Measurements from ENCODE around the gene KAT6B.

Gene KAT6B

DNA sequence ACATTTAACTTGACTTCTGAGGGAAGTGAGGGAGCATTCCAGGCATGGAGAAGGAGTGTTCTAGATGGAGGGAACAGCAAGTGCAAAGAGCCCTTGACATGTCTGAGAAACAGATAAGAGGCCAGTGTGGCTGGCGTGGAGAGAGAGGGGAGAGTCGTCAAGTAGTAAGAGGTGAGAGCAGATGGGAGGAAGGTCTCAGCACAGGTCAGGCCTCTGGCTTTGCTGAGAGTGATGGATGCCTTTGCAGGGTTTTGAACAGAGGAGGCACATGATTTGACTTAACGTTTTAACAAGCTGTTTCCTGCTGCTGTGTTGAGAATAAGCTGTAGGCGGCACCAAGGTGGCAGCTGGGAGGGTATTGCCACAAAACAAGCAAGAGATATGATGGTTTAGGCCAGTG, 97.2 kb downstream of the KAT6B start:
- DNase-seq (ENCODE audit: low read depth) = peak; percentile 38

DNA sequence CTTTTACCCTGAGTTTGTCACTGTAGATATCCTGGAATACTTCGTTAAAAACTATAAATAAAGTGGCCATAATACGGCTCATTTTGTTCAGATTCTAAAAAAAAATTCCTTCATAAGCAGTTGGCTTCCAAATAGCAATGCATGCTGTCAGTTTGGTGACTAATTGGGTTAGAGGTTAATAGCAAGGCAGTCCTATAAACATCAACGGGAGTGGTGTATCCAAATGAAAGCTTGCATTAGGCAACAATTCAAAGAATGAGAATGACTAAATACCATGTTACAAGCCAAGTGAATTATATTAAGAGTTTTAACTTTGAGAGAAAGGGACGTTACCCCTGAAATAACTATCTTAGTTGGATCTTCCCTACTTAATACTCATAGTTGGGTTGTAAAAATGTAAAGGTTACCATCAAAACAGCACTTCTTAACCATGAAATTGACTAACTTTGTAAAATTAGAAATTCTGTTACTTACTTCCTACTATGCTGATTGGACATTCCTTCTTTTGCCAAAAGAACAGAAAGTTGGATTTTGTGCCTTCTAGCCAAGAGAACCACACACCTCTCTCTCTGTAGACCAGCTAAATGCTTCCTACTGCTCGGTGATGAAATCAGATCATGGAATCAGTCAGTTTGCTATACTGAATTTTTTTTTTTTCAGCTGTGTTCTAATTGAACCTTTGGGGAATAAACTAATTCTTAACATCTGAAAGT, 98.0 kb downstream of the KAT6B start:
- peak; percentile 98 for DNase-seq (ENCODE audit: low read depth)

DNA sequence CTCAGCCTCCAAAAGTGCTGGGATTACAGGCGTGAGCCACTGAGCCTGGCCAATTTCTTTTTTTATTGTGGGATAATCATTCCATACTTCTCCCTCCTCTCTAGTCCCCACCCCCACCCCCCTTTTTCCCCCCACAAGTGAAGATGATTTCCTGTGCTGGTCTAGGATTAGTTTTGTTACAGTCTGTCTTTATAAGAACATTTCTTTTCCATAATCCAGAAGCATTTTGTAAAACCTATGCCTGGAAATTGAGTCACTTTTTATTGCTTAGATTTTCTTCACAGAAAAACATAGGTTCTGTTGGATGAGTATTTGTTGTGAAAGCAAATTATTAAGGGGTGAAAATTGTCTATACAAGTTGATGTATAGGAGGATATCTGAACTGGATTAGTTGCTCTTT, 98.9 kb downstream of the KAT6B start:
- no peak for DNase-seq (ENCODE audit: low read depth)

DNA sequence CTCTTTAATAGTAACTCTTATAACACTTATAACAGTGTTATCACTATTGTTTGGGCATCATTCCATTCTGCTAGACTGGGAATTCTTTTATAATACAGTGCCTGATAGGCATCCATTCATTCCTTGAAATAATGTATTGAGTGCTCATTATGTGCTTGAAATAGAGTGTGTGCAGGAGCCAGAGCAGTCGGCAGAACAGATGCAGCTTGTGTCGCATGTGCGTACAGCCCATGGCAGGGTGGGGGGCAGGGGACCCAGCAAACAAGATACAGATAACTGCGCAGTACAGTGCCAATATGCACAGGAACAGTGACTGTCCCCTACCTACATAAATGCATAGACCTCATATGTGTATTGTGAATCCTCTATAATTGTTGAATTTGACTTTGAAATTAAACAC, 99.3 kb downstream of the KAT6B start:
- DNase-seq (ENCODE audit: low read depth) = no peak

DNA sequence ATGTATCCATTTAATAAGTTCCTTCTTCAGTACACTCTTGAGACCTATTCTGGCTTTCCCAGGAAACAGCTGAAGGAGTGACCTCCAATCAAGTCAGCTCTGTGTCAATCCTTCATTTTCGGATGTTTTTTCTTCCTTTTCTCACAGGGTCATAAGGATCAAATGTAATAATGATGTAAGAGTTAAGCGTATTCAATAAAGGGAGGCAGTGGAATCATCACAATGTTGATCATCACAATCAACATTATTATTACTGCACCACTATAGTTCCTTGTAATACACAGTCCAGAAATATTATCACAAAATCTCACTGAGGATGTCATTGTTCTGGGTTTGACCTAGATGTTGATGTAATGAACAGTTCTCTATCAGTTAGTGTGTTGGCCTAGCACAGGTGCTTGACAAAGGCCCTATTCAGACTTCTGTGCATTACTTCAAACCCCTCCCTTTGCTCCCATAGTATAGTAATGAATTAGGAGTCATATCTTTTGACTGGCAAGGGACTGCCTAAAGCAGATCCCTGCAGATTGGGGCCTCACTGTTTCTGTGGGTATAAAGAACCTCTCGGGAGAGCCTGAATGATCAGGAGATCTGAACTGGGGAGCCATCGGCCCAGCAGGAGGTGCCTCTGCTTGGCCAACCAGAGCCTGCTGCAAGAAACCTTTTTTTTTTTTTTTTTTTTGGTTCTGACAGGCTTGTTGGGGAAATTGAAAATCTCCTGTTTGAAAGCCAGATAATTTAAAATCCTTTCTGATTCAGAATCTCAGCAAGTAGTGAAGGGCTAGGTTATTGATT, 100.6 kb downstream of the KAT6B start:
- no peak for DNase-seq (ENCODE audit: low read depth)

DNA sequence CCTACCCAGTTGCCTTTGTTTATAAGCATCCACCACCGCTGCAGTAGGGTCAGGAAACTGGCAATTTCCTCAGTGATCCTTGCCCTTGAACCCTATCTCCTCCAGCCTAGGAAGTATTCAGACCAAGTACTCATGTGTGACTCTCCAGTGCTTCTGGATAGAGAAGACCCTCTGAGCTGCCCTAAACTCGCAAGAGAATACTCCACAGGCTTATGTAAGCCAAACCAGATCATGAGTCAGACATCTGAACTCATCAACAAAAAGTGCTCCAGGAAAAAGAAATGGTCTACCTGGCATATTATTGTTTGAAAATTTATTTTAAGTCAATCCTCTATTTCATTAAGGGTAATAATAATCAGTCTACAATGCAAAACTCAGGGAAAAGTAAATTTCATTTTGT, 101.3 kb downstream of the KAT6B start:
- DNase-seq (ENCODE audit: low read depth) = peak; percentile 71

DNA sequence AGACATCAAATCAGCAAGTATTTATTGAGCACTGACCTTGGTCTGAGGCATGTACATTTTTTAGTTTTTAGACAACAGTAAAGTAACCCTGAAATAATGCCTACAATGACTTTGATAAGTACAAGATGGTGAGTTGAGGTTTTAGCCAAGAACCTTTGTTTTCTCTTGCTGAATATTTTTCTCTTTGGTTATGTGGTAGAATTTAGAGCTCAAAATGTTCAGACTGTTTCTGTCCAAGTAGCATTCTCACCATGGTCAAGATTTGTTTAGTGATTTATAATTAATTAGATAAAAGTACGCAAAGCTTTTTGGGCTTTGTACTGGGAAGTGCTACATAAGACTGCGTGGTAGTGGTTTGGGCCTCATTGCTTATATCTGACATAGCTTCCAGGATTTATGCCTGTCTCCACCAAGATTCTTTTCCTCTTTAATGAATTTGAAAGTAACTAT, 102.4 kb downstream of the KAT6B start:
- DNase-seq (ENCODE audit: low read depth) = no peak

DNA sequence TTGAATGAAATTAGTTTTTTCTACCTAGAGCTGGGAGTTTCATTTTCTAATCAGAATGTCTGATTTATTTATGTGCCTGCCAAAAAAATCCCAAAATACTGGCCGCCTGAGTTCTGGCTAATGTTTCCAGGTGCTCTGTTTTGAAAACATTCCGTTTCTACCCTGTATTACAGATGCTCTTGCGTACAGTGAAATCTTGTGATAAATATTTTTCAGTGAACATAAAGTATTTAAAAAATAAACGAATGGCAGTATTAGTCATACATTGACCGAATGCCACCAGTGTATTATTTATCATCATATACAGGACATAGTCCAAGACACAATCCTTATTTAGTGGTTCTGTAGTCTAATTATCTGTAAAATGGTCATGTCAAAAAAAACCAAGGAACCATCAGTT, 102.8 kb downstream of the KAT6B start:
- DNase-seq (ENCODE audit: low read depth) = peak; percentile 68

DNA sequence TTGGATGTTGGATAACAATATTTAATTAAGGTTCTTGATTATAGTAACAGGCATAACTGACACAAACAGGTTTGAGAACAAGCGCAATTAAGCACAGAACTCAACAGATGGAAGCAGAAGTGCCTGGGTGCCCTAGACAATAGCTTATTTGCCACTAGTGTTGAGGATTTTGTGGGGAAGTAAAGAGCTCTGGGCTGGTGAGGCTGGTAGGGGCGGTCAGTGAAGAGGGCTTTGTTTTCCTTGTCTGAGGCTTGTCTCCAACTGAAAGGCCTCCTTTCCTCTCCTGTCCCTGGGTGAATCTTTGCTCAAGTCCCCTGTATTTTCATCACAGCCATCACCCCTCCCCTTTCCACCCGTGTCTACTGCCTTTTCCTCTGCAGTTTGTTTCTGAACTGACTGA, 104.6 kb downstream of the KAT6B start:
- DNase-seq (ENCODE audit: low read depth) = no peak

DNA sequence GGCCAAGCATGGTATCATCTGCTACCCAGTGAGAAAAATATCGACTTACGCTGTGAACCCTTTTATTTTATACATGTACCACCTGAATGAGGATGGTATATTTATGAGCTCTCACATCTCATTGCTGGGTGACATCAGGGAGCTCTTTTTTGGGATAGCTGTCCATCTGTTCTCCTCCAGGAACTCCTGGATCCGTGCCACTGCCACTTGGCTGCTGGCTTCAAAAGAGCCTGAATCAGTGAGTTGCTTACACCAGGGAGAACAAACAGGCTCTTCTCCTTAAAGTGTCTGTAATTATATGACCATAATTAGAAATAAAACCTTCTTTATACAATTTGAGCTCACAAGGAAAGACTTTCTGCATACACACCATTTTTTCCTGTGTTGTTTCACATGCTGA, 106.2 kb downstream of the KAT6B start:
- DNase-seq (ENCODE audit: low read depth) = no peak

DNA sequence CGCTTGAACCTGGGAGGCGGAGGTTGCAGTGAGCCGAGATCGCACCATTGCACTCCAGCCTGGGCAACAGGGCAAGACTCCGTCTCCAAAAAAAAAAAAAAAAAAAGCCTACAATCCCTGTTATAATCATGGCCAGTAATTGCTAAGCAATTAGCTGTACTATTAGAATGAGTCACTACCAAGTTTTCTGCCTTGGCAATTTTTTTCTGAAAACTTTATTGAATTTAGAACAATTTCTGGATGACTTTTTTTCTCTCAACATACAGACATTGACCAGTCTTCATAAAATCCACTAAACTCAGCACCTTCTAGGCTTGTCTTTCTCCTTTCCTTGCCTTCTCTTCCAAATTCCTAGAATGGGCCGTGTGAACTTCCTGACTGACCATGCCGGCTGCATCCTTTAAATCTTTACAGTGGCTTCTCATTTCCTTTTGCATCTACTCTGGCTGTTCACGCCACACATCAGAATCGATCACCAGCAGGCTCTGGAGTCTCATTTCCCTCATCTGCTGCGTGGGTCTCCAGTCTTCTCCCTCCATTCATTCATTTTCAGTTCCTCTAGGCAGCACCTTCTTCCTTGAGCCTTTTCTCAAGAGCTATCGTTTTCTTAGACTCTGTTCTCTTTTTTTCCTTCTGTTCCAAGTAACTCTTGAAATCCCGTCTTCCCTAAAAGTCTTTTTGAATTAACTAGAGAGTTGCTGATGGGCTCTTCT, 107.9 kb downstream of the KAT6B start:
- no peak for DNase-seq (ENCODE audit: low read depth)

DNA sequence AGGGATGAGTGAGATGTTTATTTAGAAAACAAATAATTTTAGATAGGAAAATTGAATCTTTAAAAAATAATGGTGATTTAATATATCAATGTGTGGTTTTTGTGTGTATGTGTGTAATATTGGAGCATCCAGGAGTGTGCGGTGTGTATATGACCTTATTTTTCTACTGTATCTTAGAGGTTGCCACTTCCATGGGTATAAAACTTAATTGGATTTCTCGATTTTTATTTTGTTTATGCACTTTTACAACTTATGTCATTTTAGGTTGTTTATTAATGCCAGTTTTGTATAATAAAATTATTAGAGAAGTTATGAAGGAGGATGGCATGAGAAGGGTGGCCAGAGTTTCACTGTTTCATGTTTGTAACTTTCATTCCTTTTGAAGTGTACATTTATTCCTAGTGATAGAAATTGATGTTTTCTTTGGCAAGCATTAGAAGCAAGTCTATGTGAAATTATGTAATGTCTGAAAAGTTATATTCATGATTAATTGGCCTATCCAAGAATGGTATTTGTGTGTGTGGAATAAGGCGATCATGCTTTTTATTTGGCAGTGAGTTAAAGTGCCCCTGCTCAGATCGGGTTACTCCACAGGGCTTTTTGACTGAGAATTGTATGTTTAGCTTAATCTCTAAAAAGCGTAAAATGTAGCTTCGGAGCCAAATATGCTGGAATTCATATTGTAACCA, 110.3 kb downstream of the KAT6B start:
- no peak for DNase-seq (ENCODE audit: low read depth)

DNA sequence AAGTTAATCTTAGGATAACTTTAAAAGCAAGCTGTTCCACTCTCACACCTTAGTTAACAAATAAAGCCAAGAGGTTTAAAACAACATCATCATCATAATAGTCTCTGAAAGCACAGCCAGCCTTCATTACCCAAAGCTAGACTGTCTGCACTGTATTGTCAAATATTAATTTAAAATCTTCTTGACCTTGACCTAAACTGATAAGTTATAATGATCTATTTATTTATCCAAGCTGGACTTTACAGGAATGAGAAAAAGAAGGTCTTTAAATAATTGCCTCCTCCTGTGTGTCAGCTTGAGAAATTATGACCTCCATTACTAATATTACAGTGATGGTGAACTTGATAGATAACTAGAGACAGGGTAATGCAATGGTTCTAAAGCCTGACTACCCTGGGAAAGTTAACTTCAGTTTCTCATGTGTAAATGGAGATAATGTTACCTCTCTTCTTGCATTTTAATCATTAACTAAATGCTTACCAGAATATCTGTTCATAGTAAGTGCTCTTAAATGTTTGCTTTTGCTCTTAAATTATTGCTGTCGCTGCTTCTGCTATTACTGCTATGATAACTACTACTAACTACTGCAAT, 111.0 kb downstream of the KAT6B start:
- no peak for DNase-seq (ENCODE audit: low read depth)

DNA sequence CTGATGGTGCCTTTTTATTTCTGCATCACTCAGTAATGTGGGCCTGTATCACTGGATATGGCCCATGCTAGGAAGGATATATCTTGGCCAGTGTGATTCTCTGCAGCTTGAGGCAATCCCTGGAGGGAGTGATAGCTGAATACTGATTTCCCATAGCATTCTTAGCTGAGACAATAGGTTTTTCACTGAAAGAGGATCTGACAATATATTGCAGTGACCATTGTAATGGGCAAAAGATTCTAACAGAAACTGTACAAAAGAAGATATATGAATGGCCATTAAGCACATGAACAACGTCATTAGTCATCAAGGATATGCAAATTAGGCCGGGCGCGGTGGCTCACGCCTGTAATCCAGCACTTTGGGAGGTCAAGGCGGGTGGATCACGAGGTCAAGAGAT, 117.8 kb downstream of the KAT6B start:
- no peak for DNase-seq (ENCODE audit: low read depth)

DNA sequence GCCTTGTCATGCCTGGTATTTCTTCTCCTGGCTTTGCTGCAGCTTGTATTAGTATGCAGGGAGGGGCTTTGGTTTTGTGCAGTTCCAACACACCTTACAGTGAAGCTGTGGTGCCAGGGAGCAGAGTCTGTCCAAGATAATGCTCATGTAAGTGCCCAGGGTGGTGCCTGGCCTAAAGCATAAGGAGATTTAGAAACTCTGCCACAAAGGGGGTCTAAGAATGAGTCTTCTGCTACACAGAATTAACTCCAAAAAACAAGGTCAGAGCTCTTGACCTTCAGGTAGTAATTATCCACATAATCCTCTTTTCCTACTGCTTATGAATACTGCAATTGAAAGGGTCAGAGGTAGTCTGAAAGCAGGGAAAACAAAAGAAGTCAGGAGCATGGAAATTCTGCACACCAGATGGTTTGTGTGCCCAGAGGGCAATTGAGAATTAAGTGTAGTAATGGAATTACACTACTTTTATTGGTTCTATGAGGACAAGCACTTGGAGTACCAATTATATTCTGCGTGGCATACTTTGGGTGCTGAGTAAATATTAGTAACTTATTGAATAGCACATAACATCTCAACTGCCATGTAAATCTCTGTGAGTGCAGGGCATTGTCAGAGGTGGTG, 121.5 kb downstream of the KAT6B start:
- no peak for DNase-seq (ENCODE audit: low read depth)

DNA sequence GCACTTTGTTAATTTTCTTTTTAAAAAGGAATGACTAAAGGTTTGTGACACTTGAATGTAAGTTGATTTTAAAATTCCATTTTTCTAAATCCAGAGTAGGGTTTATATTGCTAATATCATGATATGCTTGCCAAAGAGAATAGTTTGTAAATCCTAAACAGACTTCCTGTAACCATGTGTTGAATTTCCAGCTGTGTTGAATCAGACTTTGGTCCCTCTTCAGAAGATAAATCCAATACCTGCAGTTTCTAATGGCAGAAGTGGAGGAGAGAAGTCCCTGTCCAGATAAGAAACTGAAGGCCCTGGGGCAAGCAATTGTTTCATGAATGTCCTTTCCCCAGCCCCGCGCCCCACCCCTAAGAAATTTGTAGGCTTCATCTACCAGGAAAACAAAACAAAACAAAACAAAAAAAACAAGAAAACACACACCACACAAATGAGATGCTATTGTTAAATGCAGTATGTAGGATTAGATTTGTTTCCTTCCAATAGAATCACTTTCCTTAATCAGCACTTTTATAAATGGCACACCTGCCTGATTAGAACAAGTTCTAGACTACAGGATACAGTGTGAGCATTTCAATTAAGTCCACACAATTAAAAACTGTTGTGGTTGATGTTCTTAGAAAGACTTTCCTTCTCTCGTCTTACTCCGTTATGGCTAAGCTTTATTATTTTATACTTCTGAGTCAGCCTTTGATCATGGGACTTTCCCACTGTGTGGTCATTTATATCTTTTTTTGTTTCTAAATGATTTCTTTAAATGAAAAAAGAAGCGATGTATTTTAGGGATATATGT, 122.8 kb downstream of the KAT6B start:
- DNase-seq (ENCODE audit: low read depth) = peak; percentile 70

DNA sequence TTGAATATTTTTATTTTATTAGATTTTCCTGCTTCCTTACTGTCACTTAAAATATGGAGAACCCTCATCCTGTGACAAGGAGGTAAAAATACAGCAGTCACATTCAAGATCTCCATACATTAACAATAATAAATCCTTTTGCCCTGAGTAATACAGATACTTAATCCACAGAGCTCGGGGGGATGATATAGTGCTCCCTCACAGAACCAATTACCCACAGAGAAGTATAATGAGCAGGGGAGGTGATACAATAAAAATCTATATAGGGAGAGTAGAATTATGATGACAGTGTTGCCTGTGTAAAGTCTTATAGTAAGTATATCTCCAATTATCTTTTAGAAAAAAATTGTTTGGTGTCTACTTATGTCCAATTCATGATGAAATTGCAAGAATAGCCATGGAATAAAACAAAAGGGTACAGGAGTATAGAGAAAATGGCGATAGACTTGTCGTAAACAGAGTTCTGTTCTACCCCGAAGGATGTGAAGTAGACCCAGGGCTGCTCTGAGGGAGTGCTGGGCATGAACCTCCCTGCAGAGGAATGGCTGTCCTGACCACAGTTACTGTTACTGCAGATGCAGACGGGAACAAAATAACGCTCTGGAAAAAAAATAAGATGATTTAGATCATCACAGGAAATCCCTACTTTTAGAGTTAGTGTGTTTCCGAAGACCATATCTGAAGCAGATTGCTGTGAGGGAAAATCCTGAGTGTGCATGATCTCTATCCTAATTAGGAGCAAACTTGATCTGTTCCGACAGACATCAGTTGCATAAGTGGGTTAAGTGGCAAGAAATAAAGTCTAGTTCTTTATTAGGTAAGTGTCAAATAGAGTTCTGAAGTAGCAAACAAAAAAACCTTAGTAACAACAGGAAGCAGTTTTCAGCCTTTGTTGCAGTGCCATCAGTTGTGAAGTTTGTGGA, 123.7 kb downstream of the KAT6B start:
- peak; percentile 61 for DNase-seq (ENCODE audit: low read depth)

DNA sequence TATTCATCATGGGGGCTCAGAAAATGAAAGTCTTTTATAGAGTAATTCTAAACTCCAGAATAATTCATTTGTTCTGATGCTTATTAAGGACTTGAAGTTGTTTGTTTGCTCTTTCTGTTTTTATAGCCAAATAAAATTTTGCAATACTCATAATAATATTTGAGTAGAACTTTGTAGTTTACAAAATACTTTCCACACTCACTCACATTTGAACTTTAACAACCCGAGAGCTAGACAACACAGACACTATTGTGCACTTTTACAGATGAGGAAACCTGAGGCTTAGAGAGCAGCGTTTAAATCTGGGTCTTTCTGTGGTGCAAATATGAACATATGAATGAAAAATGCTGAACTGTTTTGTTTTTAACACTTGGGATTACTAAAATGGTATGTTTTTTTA, 126.8 kb downstream of the KAT6B start:
- DNase-seq (ENCODE audit: low read depth) = no peak

DNA sequence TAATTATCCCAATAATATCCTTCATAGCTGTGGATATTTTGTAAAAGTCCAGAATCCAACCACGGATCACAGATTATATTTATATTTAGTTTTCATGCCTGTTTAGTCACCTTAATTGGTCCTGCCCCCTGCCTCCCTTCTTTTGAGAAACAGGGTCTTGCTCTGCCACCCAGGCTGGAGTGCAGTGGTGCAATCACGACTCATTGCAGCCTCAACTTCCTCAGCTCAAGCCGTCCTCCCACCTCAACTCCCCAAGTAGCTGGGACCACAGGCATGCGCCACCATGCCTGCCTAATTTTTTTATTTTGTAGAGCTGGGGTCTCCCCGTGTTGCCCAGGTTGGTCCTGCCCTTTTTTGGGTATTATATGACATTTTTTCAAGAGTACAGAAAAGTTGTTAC, 129.4 kb downstream of the KAT6B start:
- peak; percentile 57 for DNase-seq (ENCODE audit: low read depth)
